GM12878 (cell line): ENCODE results near the gene SIRT7. TPM values are rescaled to one million over a fixed set of nuclear protein-coding genes. Genes with fewer than 3 reads are reported as not detected.

Source experiments
- ATAC-seq: fragments of 200-7000 bp; cut with Tn5 transposase; 3 replicates; pipeline ENCODE4 v1.9.1; 2020; ENCODE audit warnings: mild to moderate bottlenecking, moderate library complexity
- BruUV-seq: library from RNA; stranded (reverse); fragments of 400-500 nt; replicated peaks from 2 replicates; lab custom pipeline; 2021; lab: Mats Ljungman, UMichigan
- CTCF ChIA-PET: fragments of 300-600 bp; sonication (Branson Sonifier 250); formaldehyde crosslinking; extraction: SDS; loops from one replicate; lab custom pipeline; 2021; ENCODE audit warnings: inconsistent platforms; lab: Yijun Ruan, JAX
- POLR2A ChIA-PET: fragments of 350-600 bp; formaldehyde crosslinking; extraction: SDS; loops from one replicate; lab custom pipeline; 2021; ENCODE audit warnings: inconsistent platforms; lab: Charles Lee
- RAD21 ChIA-PET: fragments of 300-600 bp; sonication (Branson Sonifier 250); formaldehyde crosslinking; loops from one replicate; lab custom pipeline; 2023; ENCODE audit warnings: antibody characterized with exemption; ENCODE audit not compliant: unreplicated experiment; lab: Charles Lee
- SMC1A ChIA-PET: fragments of 300-600 bp; sonication (Branson Sonifier 250); formaldehyde crosslinking; loops from one replicate; lab custom pipeline; 2023; ENCODE audit not compliant: unreplicated experiment, uncharacterized antibody; lab: Charles Lee
- DNase-seq: peaks from one replicate; pipeline ENCODE4 v3.0.0-alpha.2; 2011; ENCODE audit warnings: low read depth, low spot score
- FAIRE-seq: peaks from 3 replicates; lab custom pipeline; 2011; peaks lifted over from hg19 to GRCh38; lab: Jason Lieb, UNC
- H2AFZ ChIP-seq: 2 replicates; pipeline ENCODE4 v1.6.0; 2011; ENCODE audit warnings: low read depth, low read length, control low read depth; ENCODE audit not compliant: control insufficient read depth
- H3K27ac ChIP-seq: 2 replicates; pipeline ENCODE4 v1.5.1; 2011; ENCODE audit warnings: control low read depth; ENCODE audit not compliant: control insufficient read depth, insufficient read depth
- H3K27me3 ChIP-seq, 2 experiments: replicated peaks in 1 of 2; 2 replicates each; pipeline versions ENCODE4 v1.6.0 to v1.6.1; 2011; ENCODE audit warnings: low read length in 1 of 2; ENCODE audit not compliant: control insufficient read depth in 2 of 2, insufficient read depth in 2 of 2
- H3K36me3 ChIP-seq, 2 experiments: 2 replicates each; pipeline ENCODE4 v1.5.1; 2011; ENCODE audit warnings: low read length in 1 of 2; ENCODE audit not compliant: control insufficient read depth in 2 of 2, insufficient read depth in 2 of 2
- H3K4me1 ChIP-seq: 2 replicates; pipeline ENCODE4 v1.6.1; 2011; ENCODE audit warnings: mild to moderate bottlenecking, low read length, moderate library complexity, mixed read lengths; ENCODE audit not compliant: control insufficient read depth, insufficient read depth
- H3K4me2 ChIP-seq: 2 replicates; pipeline ENCODE4 v1.6.0; 2011; ENCODE audit warnings: control low read depth; ENCODE audit not compliant: control insufficient read depth, insufficient read depth
- H3K4me3 ChIP-seq: fragments of 200-600 bp; sonication (generic); 2 replicates; pipeline ENCODE4 v1.5.1; 2016
- H3K79me2 ChIP-seq: 2 replicates; pipeline ENCODE4 v1.6.0; 2011; ENCODE audit warnings: low read length; ENCODE audit not compliant: control insufficient read depth, insufficient read depth
- H3K9ac ChIP-seq: 2 replicates; pipeline ENCODE4 v1.8.0; 2011; ENCODE audit warnings: low read length, control low read depth, mixed read lengths; ENCODE audit not compliant: control insufficient read depth, insufficient read depth
- H3K9me3 ChIP-seq: replicated peaks from 3 replicates; pipeline ENCODE4 v1.5.1; 2011; ENCODE audit warnings: mild to moderate bottlenecking, low read length; ENCODE audit not compliant: control insufficient read depth, insufficient read depth
- H4K20me1 ChIP-seq: 2 replicates; pipeline ENCODE4 v1.6.0; 2011; ENCODE audit not compliant: control insufficient read depth, insufficient read depth
- CBX3 ChIP-seq: fragments of 200-600 bp; sonication (generic); IDR thresholded peaks from 2 replicates; pipeline ENCODE4 v1.6.1; 2016; ENCODE audit warnings: low read depth, borderline replicate concordance
- IRF4 ChIP-seq: IDR thresholded peaks from 2 replicates; pipeline ENCODE4 v1.6.1; 2011; ENCODE audit warnings: low read depth, low read length
- JUND ChIP-seq: IDR thresholded peaks from 2 replicates; pipeline ENCODE4 v1.6.1; 2012; ENCODE audit warnings: low read depth, mild to moderate bottlenecking, low read length, improper control_type of control experiment, moderate library complexity
- NFXL1 ChIP-seq: fragments of 450-650 bp; IDR thresholded peaks from 2 replicates; pipeline ENCODE4 v1.6.1; 2017; ENCODE audit warnings: antibody characterized with exemption, mild to moderate bottlenecking, borderline replicate concordance
- RCOR1 ChIP-seq: conservative IDR thresholded peaks from 2 replicates; pipeline ENCODE4 v1.6.1; 2012; ENCODE audit warnings: low read depth, low read length, improper control_type of control experiment
- STAT3 ChIP-seq: IDR thresholded peaks from 2 replicates; pipeline ENCODE4 v1.6.1; 2011; ENCODE audit warnings: low read depth, low read length, improper control_type of control experiment
- TBL1XR1 ChIP-seq: IDR thresholded peaks from 2 replicates; pipeline ENCODE4 v1.6.1; 2012; ENCODE audit warnings: low read depth, low read length, improper control_type of control experiment
- WRNIP1 ChIP-seq: IDR thresholded peaks from 2 replicates; pipeline ENCODE4 v1.6.1; 2011; ENCODE audit warnings: low read depth, low read length, improper control_type of control experiment, borderline replicate concordance
- ZNF217 ChIP-seq: fragments of 450-650 bp; IDR thresholded peaks from 2 replicates; pipeline ENCODE4 v1.6.1; 2017; ENCODE audit warnings: antibody characterized with exemption, mild to moderate bottlenecking
- ZNF622 ChIP-seq: fragments of 450-650 bp; IDR thresholded peaks from 2 replicates; pipeline ENCODE4 v1.6.1; 2017; ENCODE audit warnings: mild to moderate bottlenecking, inconsistent platforms
- WGBS: methylation state at CpG from one replicate; pipeline ENCODE4 v1.1.6; 2016; ENCODE audit warnings: low lambda C conversion rate; ENCODE audit not compliant: insufficient replicate concordance, insufficient coverage; ENCODE audit errors: missing lambda C conversion rate; 5-methylcytosine and 5-hydroxymethylcytosine counted together
- in situ Hi-C: fragments of 300-500 bp; cut with MboI; formaldehyde crosslinking; loops from 9 replicates; pipeline ENCODE4 v1.14.3; 2018; ENCODE audit warnings: mixed read lengths
- intact Hi-C: fragments of 100-400 bp; cut with micrococcal nuclease; formaldehyde crosslinking; loops from one replicate; pipeline ENCODE4 v1.14.2; 2022; ENCODE audit not compliant: unreplicated experiment
- polyA plus RNA-seq, 11 experiments: library from polyadenylated mRNA; depleted of rRNA in 4 of 11; unstranded in 6 of 11; stranded (reverse) in 5 of 11; fragments of >200 nt; fragmentation: Nextera tagmentation in 4 of 11; fragmentation: Illumina TruSeq in 1 of 11; extraction: Ambion mirVana in 4 of 11; extraction: Trizol in 1 of 11; gene quantifications; 1 replicate in 1 of 11; 2 replicates in 10 of 11; pipeline versions ENCODE4 v1.2.1 to v1.2.3, GENCODE V29; 2011 to 2016; ENCODE audit warnings: inconsistent platforms in 2 of 11, missing spikeins in 2 of 11, low read depth in 1 of 11
- total RNA-seq, 4 experiments: library from RNA; depleted of rRNA in 3 of 4; stranded (reverse); fragments of >200 nt in 3 of 4; fragmentation: Illumina TruSeq in 1 of 4; extraction: Trizol in 1 of 4; gene quantifications; 2 replicates each; pipeline versions ENCODE4 v1.2.1 to v1.2.3, GENCODE V29; 2013 to 2021
- TF ChIP-seq, protein P1 (sequence below): fragments of 450-650 bp; IDR thresholded peaks from 2 replicates; pipeline ENCODE4 v1.6.1; 2017; ENCODE audit warnings: mild to moderate bottlenecking, low read depth, inconsistent platforms; ENCODE audit not compliant: poor library complexity, severe bottlenecking

Gene SIRT7
- total and polyA plus RNA-seq, 10 of the 15 experiments (the other 5 are each of a cell fraction or from before 2014, with no cell fraction given): 1.2 to 56.2 (median 22.7) TPM

DNA sequence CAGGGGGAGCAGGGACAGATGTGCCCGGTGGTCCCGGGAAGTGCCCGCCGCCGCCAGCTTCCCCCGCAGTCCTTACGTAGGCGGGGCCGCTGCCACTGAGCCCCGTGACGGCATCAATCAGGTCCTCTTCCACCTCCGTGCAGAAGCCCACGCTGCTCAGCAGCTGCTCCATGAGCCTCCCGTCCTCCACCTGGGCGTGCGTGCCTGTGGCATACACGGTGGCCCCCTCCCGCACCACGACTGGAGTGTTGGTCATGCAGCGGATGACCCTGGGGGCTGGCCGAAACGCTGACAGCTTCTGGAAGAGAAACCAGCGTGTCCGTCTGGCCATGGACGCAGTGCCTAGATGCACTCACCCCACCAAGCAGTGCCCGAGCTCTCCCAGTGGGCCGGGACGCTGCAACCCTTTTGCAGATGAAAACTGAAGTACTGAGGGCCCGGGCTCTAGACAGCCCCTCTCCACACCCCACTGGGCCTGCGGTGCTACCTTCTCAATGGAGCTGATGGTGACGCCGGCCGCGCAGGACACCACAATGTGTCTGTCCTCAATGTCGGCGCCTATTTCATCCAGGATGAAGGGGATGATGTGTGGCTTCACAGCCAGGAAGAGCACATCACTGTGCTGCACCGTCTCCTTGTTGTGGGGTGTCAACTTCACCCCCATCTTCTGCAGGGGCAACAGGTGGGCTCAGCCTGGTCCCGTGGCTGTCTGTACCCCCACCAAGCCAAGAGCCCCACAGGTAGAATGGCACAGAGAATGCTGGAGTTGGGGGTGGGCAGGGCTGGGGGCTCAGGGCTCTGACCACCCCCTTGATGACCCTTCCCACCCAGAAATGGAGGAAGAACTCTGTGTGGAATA is 17.1 kb upstream of the SIRT7 start:
- peaks cover 13% of the 10 kb centered on the region for H3K4me1 ChIP-seq
- H3K9ac ChIP-seq: no peak overlapping the region
- H3K4me3 ChIP-seq: no peak overlapping the region
- no peak for DNase-seq
- H4K20me1 ChIP-seq: no peaks in the 10 kb centered on the region
- TF ChIP-seq, protein P1, sequence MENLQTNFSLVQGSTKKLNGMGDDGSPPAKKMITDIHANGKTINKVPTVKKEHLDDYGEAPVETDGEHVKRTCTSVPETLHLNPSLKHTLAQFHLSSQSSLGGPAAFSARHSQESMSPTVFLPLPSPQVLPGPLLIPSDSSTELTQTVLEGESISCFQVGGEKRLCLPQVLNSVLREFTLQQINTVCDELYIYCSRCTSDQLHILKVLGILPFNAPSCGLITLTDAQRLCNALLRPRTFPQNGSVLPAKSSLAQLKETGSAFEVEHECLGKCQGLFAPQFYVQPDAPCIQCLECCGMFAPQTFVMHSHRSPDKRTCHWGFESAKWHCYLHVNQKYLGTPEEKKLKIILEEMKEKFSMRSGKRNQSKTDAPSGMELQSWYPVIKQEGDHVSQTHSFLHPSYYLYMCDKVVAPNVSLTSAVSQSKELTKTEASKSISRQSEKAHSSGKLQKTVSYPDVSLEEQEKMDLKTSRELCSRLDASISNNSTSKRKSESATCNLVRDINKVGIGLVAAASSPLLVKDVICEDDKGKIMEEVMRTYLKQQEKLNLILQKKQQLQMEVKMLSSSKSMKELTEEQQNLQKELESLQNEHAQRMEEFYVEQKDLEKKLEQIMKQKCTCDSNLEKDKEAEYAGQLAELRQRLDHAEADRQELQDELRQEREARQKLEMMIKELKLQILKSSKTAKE: no peak
- TF ChIP-seq WRNIP1 (no peak), JUND (no peak), IRF4 (no peak), CBX3 (no peak), RCOR1 (no peak), NFXL1 (no peak), ZNF217 (no peak), TBL1XR1 (no peak), ZNF622 (no peak), STAT3 (no peak)
- H2AFZ ChIP-seq: no peak overlapping the region
- ATAC-seq: no peak
- ChIA-PET RAD21 (no interaction called here), SMC1A (interaction anchor here (1.0 kb wide), 1 partner anchor 19 kb away, joined by 3 read pairs; no protein-coding TSS in a partner anchor), POLR2A (no interaction called here), CTCF (interaction anchor here (1.2 to 1.4 kb wide), 2 partner anchors 7 to 65 kb away, joined by 5 read pairs; partner anchors contain the start of gene MAFG)
- no peak for FAIRE-seq
- H3K27me3 ChIP-seq: no peaks in the 10 kb centered on the region
- in situ Hi-C loops (no loop called here), intact Hi-C loops (no loop called here)
- no peak overlapping the region for H3K27ac ChIP-seq
- WGBS: 88% methylated on average over 30 of the region's 38 CpGs
- no peak overlapping the region for H3K4me2 ChIP-seq
- H3K79me2 ChIP-seq: peaks cover 10% of the 10 kb centered on the region
- H3K9me3 ChIP-seq: no peaks in the 10 kb centered on the region
- H3K36me3 ChIP-seq: peaks cover 0 to 2% of the 10 kb centered on the region in 2 experiments; a peak in 1 of 4 replicates
- no TSS peak for BruUV-seq
